ENCODE measurements around the gene LTBR. TPM values are rescaled to one million over a fixed set of nuclear protein-coding genes. Genes with fewer than 3 reads are reported as not detected.

Gene LTBR
- total and polyA plus RNA-seq, 2 of the 4 experiments (the other 2 are of a cell fraction) = 19.7 to 62.5 TPM

GRCh38 chr12:6336079-6336888 lies 47.7 kb upstream of the LTBR start (continued):
- no peak for TF ChIP-seq ELK1 (IDR thresholded peaks at IDR 0.05; ENCODE audit: borderline replicate concordance, low read depth, low read length)
- TF ChIP-seq MAFK (IDR thresholded peaks at IDR 0.05; ENCODE audit: low read depth, low read length) = peak; percentile 99
- no peak for TF ChIP-seq BHLHE40 (IDR thresholded peaks at IDR 0.05; ENCODE audit: low read depth, low read length)
- no peak for TF ChIP-seq CHD1 (IDR thresholded peaks at IDR 0.05; ENCODE audit: low read depth, low read length)
